MV-4-11 (cell line): ENCODE measurements around the gene CKMT1B.
A peak's percentile ranks its signal among the peaks of the same experiment; 100 is the strongest.

ENCODE experiments used
- DNase-seq: peaks from one replicate; lab custom pipeline; 2025; lab: John Stamatoyannopoulos, UW

The CKMT1B gene

DNA sequence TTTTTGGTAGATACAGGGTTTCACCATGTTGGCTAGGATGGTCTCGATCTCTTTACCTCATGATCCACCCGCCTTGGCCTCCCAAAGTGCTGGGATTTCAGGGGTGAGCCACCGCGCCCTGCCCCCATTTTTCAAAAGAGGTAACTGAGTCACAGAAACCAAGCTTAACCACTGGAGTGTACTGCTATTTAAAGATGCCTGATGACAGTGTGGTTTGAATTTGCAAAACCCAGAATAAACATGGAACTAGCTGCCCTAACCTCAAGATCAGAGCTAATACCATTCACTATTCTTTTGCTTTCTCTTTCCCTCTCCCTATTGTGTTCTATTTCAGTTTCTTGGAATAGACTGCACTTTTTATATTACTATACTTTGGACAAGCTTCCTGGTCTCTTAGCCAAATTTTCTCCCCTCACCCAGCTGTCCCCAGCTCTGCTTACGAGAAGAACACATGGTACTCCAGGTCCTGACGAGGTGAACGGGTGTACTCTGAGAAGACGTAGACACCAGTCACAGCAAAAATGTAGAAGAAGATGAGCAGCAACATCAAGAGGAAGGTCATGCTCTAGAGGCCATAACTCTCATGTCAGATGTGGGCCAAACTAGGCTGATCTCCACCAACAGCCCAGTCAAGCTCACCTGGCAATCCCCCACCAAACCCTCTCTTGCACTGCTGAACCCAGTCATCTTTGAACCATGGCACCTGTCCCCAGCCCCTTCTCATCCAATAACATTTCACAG, 44.8 kb downstream of the CKMT1B start:
- peak; percentile 27 for DNase-seq
